GM12878 (cell line): ENCODE measurements around the gene SASH3. TPM values are rescaled to one million over a fixed set of nuclear protein-coding genes. Genes with fewer than 3 reads are reported as not detected.

Experiments used
- ATAC-seq: fragments of 200-7000 bp; cut with Tn5 transposase; 3 replicates; pipeline ENCODE4 v1.9.1; 2020; ENCODE audit warnings: mild to moderate bottlenecking, moderate library complexity
- BruUV-seq: library from RNA; stranded (reverse); fragments of 400-500 nt; replicated peaks from 2 replicates; lab custom pipeline; 2021; lab: Mats Ljungman, UMichigan
- CTCF ChIA-PET: fragments of 300-600 bp; sonication (Branson Sonifier 250); formaldehyde crosslinking; extraction: SDS; loops from one replicate; lab custom pipeline; 2021; ENCODE audit warnings: inconsistent platforms; lab: Yijun Ruan, JAX
- POLR2A ChIA-PET: fragments of 350-600 bp; formaldehyde crosslinking; extraction: SDS; loops from one replicate; lab custom pipeline; 2021; ENCODE audit warnings: inconsistent platforms; lab: Charles Lee
- RAD21 ChIA-PET: fragments of 300-600 bp; sonication (Branson Sonifier 250); formaldehyde crosslinking; loops from one replicate; lab custom pipeline; 2023; ENCODE audit warnings: antibody characterized with exemption; ENCODE audit not compliant: unreplicated experiment; lab: Charles Lee
- SMC1A ChIA-PET: fragments of 300-600 bp; sonication (Branson Sonifier 250); formaldehyde crosslinking; loops from one replicate; lab custom pipeline; 2023; ENCODE audit not compliant: unreplicated experiment, uncharacterized antibody; lab: Charles Lee
- DNase-seq: peaks from one replicate; pipeline ENCODE4 v3.0.0-alpha.2; 2011; ENCODE audit warnings: low read depth, low spot score
- FAIRE-seq: peaks from 3 replicates; lab custom pipeline; 2011; peaks lifted over from hg19 to GRCh38; lab: Jason Lieb, UNC
- H2AFZ ChIP-seq: 2 replicates; pipeline ENCODE4 v1.6.0; 2011; ENCODE audit warnings: low read depth, low read length, control low read depth; ENCODE audit not compliant: control insufficient read depth
- H3K27ac ChIP-seq: 2 replicates; pipeline ENCODE4 v1.5.1; 2011; ENCODE audit warnings: control low read depth; ENCODE audit not compliant: control insufficient read depth, insufficient read depth
- H3K27me3 ChIP-seq, 2 experiments: replicated peaks in 1 of 2; 2 replicates each; pipeline versions ENCODE4 v1.6.0 to v1.6.1; 2011; ENCODE audit warnings: low read length in 1 of 2; ENCODE audit not compliant: control insufficient read depth in 2 of 2, insufficient read depth in 2 of 2
- H3K36me3 ChIP-seq, 2 experiments: 2 replicates each; pipeline ENCODE4 v1.5.1; 2011; ENCODE audit warnings: low read length in 1 of 2; ENCODE audit not compliant: control insufficient read depth in 2 of 2, insufficient read depth in 2 of 2
- H3K4me1 ChIP-seq: 2 replicates; pipeline ENCODE4 v1.6.1; 2011; ENCODE audit warnings: mild to moderate bottlenecking, low read length, moderate library complexity, mixed read lengths; ENCODE audit not compliant: control insufficient read depth, insufficient read depth
- H3K4me2 ChIP-seq: 2 replicates; pipeline ENCODE4 v1.6.0; 2011; ENCODE audit warnings: control low read depth; ENCODE audit not compliant: control insufficient read depth, insufficient read depth
- H3K4me3 ChIP-seq: fragments of 200-600 bp; sonication (generic); 2 replicates; pipeline ENCODE4 v1.5.1; 2016
- H3K79me2 ChIP-seq: 2 replicates; pipeline ENCODE4 v1.6.0; 2011; ENCODE audit warnings: low read length; ENCODE audit not compliant: control insufficient read depth, insufficient read depth
- H3K9ac ChIP-seq: 2 replicates; pipeline ENCODE4 v1.8.0; 2011; ENCODE audit warnings: low read length, control low read depth, mixed read lengths; ENCODE audit not compliant: control insufficient read depth, insufficient read depth
- H3K9me3 ChIP-seq: replicated peaks from 3 replicates; pipeline ENCODE4 v1.5.1; 2011; ENCODE audit warnings: mild to moderate bottlenecking, low read length; ENCODE audit not compliant: control insufficient read depth, insufficient read depth
- H4K20me1 ChIP-seq: 2 replicates; pipeline ENCODE4 v1.6.0; 2011; ENCODE audit not compliant: control insufficient read depth, insufficient read depth
- ATF7 ChIP-seq: fragments of 450-650 bp; IDR thresholded peaks from 2 replicates; pipeline ENCODE4 v1.6.1; 2016; ENCODE audit warnings: low read depth, mild to moderate bottlenecking
- CBFB ChIP-seq: IDR thresholded peaks from 2 replicates; pipeline ENCODE4 v1.6.1; 2016; ENCODE audit warnings: antibody characterized with exemption, low read depth
- CBX3 ChIP-seq: fragments of 200-600 bp; sonication (generic); IDR thresholded peaks from 2 replicates; pipeline ENCODE4 v1.6.1; 2016; ENCODE audit warnings: low read depth, borderline replicate concordance
- EED ChIP-seq: sonication (generic); IDR thresholded peaks from 2 replicates; pipeline ENCODE4 v1.6.1; 2016; ENCODE audit warnings: antibody characterized with exemption, low read depth
- FOXK2 ChIP-seq: fragments of 450-650 bp; IDR thresholded peaks from 2 replicates; pipeline ENCODE4 v1.6.1; 2017; ENCODE audit warnings: mild to moderate bottlenecking, moderate library complexity
- GABPA ChIP-seq: IDR thresholded peaks from 2 replicates; pipeline ENCODE4 v1.6.1; 2014; ENCODE audit warnings: antibody characterized with exemption, low read depth, mild to moderate bottlenecking, inconsistent platforms
- NR2C1 ChIP-seq: fragments of 450-650 bp; IDR thresholded peaks from 2 replicates; pipeline ENCODE4 v1.6.1; 2017; ENCODE audit warnings: antibody characterized with exemption, mild to moderate bottlenecking, moderate library complexity
- NR2C2 ChIP-seq: IDR thresholded peaks from 2 replicates; pipeline ENCODE4 v1.6.1; 2011; ENCODE audit warnings: borderline replicate concordance, low read depth; ENCODE audit not compliant: control insufficient read depth, insufficient read length
- RAD51 ChIP-seq: fragments of 450-650 bp; IDR thresholded peaks from 2 replicates; pipeline ENCODE4 v1.6.1; 2016; ENCODE audit warnings: moderate library complexity, mild to moderate bottlenecking, inconsistent platforms
- SMC3 ChIP-seq: IDR thresholded peaks from 2 replicates; pipeline ENCODE4 v1.6.1; 2011; ENCODE audit warnings: low read length, improper control_type of control experiment, borderline replicate concordance
- SREBF2 ChIP-seq: IDR thresholded peaks from 2 replicates; pipeline ENCODE4 v1.6.1; 2012; ENCODE audit warnings: mild to moderate bottlenecking, low read length
- TAF1 ChIP-seq: IDR thresholded peaks from 2 replicates; pipeline ENCODE4 v1.6.1; 2011; ENCODE audit warnings: mild to moderate bottlenecking, low read depth, low read length, borderline replicate concordance
- YBX1 ChIP-seq: fragments of 450-650 bp; IDR thresholded peaks from 2 replicates; pipeline ENCODE4 v1.6.1; 2016; ENCODE audit warnings: antibody characterized with exemption
- ZBED1 ChIP-seq: IDR thresholded peaks from 2 replicates; pipeline ENCODE4 v1.6.1; 2016; ENCODE audit warnings: borderline replicate concordance
- WGBS: methylation state at CpG from one replicate; pipeline ENCODE4 v1.1.6; 2016; ENCODE audit warnings: low lambda C conversion rate; ENCODE audit not compliant: insufficient replicate concordance, insufficient coverage; ENCODE audit errors: missing lambda C conversion rate; 5-methylcytosine and 5-hydroxymethylcytosine counted together
- in situ Hi-C: fragments of 300-500 bp; cut with MboI; formaldehyde crosslinking; loops from 9 replicates; pipeline ENCODE4 v1.14.3; 2018; ENCODE audit warnings: mixed read lengths
- intact Hi-C: fragments of 100-400 bp; cut with micrococcal nuclease; formaldehyde crosslinking; loops from one replicate; pipeline ENCODE4 v1.14.2; 2022; ENCODE audit not compliant: unreplicated experiment
- polyA plus RNA-seq, 11 experiments: library from polyadenylated mRNA; depleted of rRNA in 4 of 11; unstranded in 6 of 11; stranded (reverse) in 5 of 11; fragments of >200 nt; fragmentation: Nextera tagmentation in 4 of 11; fragmentation: Illumina TruSeq in 1 of 11; extraction: Ambion mirVana in 4 of 11; extraction: Trizol in 1 of 11; gene quantifications; 1 replicate in 1 of 11; 2 replicates in 10 of 11; pipeline versions ENCODE4 v1.2.1 to v1.2.3, GENCODE V29; 2011 to 2016; ENCODE audit warnings: inconsistent platforms in 2 of 11, missing spikeins in 2 of 11, low read depth in 1 of 11
- total RNA-seq, 4 experiments: library from RNA; depleted of rRNA in 3 of 4; stranded (reverse); fragments of >200 nt in 3 of 4; fragmentation: Illumina TruSeq in 1 of 4; extraction: Trizol in 1 of 4; gene quantifications; 2 replicates each; pipeline versions ENCODE4 v1.2.1 to v1.2.3, GENCODE V29; 2013 to 2021
- TF ChIP-seq, protein P1 (sequence below): fragments of 450-650 bp; IDR thresholded peaks from 2 replicates; pipeline ENCODE4 v1.6.1; 2017; ENCODE audit warnings: mild to moderate bottlenecking, moderate library complexity
- TF ChIP-seq, protein P2 (sequence below): fragments of 450-650 bp; IDR thresholded peaks from 2 replicates; pipeline ENCODE4 v1.6.1; 2017; ENCODE audit warnings: mild to moderate bottlenecking, moderate library complexity
- TF ChIP-seq, protein P3 (sequence below): fragments of 450-650 bp; IDR thresholded peaks from 2 replicates; pipeline ENCODE4 v1.6.1; 2017; ENCODE audit warnings: low read depth, mild to moderate bottlenecking, moderate library complexity

SASH3 gene
- total and polyA plus RNA-seq, 10 of the 15 experiments (the other 5 are each of a cell fraction or from before 2014, with no cell fraction given), result 23.1 to 233 (median 160) TPM

- intact Hi-C loops, result no loop called here
- Histone ChIP-seq H3K27me3 (no peaks in the 10 kb centered on the region; a peak in 1 of 4 replicates), H2AFZ (no peak overlapping the region), H3K4me1 (no peaks in the 10 kb centered on the region), H3K27ac (no peak overlapping the region), H3K36me3 (no peaks in the 10 kb centered on the region), H3K9ac (no peak overlapping the region), H3K4me2 (no peak overlapping the region), H3K79me2 (no peaks in the 10 kb centered on the region), H3K4me3 (no peak overlapping the region), H3K9me3 (no peaks in the 10 kb centered on the region), H4K20me1 (no peaks in the 10 kb centered on the region)
- in situ Hi-C loops, result no loop called here
- RAD21 ChIA-PET, result no interaction called here
- no peak for DNase-seq
- WGBS, result 37% methylated on average over 8 of the region's 8 CpGs
- no peak for FAIRE-seq
- ATAC-seq, result no peak
- POLR2A ChIA-PET, result no interaction called here
- BruUV-seq, result no TSS peak
- CTCF ChIA-PET, result interaction anchor here (2.3 kb wide), 1 partner anchor 147 kb away, joined by 7 read pairs; no protein-coding TSS in a partner anchor
- SMC1A ChIA-PET, result interaction anchor here (1.0 to 4.1 kb wide), 2 partner anchors 22 to 72 kb away, joined by 3 to 16 read pairs; no protein-coding TSS in a partner anchor
- TF ChIP-seq RAD51 (no peak), TAF1 (no peak), CBX3 (no peak), GABPA (no peak), NR2C1 (no peak), ATF7 (no peak), ZBED1 (no peak), YBX1 (no peak), SMC3 (no peak), NR2C2 (no peak), EED (no peak), SREBF2 (no peak), FOXK2 (no peak), CBFB (no peak)
- TF ChIP-seq, protein P1, sequence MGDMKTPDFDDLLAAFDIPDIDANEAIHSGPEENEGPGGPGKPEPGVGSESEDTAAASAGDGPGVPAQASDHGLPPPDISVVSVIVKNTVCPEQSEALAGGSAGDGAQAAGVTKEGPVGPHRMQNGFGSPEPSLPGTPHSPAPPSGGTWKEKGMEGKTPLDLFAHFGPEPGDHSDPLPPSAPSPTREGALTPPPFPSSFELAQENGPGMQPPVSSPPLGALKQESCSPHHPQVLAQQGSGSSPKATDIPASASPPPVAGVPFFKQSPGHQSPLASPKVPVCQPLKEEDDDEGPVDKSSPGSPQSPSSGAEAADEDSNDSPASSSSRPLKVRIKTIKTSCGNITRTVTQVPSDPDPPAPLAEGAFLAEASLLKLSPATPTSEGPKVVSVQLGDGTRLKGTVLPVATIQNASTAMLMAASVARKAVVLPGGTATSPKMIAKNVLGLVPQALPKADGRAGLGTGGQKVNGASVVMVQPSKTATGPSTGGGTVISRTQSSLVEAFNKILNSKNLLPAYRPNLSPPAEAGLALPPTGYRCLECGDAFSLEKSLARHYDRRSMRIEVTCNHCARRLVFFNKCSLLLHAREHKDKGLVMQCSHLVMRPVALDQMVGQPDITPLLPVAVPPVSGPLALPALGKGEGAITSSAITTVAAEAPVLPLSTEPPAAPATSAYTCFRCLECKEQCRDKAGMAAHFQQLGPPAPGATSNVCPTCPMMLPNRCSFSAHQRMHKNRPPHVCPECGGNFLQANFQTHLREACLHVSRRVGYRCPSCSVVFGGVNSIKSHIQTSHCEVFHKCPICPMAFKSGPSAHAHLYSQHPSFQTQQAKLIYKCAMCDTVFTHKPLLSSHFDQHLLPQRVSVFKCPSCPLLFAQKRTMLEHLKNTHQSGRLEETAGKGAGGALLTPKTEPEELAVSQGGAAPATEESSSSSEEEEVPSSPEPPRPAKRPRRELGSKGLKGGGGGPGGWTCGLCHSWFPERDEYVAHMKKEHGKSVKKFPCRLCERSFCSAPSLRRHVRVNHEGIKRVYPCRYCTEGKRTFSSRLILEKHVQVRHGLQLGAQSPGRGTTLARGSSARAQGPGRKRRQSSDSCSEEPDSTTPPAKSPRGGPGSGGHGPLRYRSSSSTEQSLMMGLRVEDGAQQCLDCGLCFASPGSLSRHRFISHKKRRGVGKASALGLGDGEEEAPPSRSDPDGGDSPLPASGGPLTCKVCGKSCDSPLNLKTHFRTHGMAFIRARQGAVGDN, result no peak
- TF ChIP-seq, protein P2, sequence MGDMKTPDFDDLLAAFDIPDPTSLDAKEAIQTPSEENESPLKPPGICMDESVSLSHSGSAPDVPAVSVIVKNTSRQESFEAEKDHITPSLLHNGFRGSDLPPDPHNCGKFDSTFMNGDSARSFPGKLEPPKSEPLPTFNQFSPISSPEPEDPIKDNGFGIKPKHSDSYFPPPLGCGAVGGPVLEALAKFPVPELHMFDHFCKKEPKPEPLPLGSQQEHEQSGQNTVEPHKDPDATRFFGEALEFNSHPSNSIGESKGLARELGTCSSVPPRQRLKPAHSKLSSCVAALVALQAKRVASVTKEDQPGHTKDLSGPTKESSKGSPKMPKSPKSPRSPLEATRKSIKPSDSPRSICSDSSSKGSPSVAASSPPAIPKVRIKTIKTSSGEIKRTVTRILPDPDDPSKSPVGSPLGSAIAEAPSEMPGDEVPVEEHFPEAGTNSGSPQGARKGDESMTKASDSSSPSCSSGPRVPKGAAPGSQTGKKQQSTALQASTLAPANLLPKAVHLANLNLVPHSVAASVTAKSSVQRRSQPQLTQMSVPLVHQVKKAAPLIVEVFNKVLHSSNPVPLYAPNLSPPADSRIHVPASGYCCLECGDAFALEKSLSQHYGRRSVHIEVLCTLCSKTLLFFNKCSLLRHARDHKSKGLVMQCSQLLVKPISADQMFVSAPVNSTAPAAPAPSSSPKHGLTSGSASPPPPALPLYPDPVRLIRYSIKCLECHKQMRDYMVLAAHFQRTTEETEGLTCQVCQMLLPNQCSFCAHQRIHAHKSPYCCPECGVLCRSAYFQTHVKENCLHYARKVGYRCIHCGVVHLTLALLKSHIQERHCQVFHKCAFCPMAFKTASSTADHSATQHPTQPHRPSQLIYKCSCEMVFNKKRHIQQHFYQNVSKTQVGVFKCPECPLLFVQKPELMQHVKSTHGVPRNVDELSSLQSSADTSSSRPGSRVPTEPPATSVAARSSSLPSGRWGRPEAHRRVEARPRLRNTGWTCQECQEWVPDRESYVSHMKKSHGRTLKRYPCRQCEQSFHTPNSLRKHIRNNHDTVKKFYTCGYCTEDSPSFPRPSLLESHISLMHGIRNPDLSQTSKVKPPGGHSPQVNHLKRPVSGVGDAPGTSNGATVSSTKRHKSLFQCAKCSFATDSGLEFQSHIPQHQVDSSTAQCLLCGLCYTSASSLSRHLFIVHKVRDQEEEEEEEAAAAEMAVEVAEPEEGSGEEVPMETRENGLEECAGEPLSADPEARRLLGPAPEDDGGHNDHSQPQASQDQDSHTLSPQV, result no peak
- TF ChIP-seq, protein P3, sequence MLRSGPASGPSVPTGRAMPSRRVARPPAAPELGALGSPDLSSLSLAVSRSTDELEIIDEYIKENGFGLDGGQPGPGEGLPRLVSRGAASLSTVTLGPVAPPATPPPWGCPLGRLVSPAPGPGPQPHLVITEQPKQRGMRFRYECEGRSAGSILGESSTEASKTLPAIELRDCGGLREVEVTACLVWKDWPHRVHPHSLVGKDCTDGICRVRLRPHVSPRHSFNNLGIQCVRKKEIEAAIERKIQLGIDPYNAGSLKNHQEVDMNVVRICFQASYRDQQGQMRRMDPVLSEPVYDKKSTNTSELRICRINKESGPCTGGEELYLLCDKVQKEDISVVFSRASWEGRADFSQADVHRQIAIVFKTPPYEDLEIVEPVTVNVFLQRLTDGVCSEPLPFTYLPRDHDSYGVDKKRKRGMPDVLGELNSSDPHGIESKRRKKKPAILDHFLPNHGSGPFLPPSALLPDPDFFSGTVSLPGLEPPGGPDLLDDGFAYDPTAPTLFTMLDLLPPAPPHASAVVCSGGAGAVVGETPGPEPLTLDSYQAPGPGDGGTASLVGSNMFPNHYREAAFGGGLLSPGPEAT, result no peak
These were observed 28.8 kb upstream of the SASH3 start for GRCh38 chrX:129750971-129751370.
